NCI-H345 (cell line): ENCODE data around the gene EME2.

Experiments
- DNase-seq: peaks from one replicate; lab custom pipeline; 2025; lab: John Stamatoyannopoulos, UW

Gene EME2

GRCh38 chr16:1778200-1779179 is 5.9 kb downstream of the EME2 start:
- no peak for DNase-seq

- no peak for DNase-seq
Measured at GRCh38 chr16:1779234-1779701, 6.7 kb downstream of the EME2 start.

GRCh38 chr16:1779741-1780676 is 7.4 kb downstream of the EME2 start:
- no peak for DNase-seq

DNA sequence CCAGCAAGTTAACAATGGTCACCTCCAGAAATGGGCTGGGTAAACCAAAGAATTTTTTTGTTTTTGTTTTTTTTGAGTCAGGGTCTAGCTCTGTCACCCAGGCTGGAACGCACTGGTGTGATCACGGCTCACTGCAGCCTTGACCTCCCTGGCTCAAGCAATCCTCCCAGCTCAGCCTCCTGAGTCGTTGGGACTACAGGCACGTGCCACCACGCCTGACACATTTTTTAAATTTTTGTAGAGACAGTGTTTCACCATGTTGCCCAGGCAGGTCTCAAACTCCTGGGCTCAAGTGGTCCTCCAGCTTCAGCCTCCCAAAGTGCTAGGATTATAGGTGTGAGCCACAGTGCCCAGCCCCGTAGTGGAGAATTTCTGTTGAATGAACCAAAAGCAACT is 8.1 kb downstream of the EME2 start:
- no peak for DNase-seq

- DNase-seq: no peak
Measured at GRCh38 chr16:1781254-1781653, 8.6 kb downstream of the EME2 start.

DNA sequence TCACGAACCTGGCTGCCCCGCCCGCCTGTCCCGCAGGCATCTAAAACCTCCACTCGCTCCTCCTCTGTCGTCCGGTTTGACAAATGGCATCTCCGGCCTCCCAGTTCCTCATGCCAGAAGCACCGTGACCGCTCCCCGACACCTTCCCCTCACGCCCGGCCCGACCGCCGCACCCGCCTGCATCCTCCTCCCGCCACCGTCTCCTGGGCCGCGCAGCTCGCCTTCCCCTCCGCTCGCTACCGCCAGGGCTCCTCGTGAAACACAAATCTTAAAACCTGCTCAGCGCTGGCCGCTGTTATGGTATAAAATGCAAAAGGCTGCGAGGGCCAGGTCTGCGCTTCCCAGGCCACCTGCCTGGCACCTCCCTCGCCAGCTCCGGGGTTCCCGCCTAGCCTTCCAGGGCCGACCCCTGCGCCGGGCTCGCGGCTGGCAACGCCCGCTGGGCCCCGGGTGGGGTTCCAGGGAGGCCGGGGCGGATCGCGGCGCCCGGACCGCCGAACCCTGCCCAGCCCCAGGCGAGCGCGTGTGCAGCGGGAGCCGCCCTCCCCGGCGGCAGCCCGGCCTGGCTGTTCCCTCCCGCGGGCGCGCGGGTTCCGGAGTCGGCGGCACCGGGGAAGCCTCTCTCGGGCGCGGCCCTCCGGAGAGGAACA is 9.3 kb downstream of the EME2 start:
- DNase-seq: no peak

GRCh38 chr16:1782408-1783264 is 10.0 kb downstream of the EME2 start, which contains the start of the genes NUBP2 and SPSB3:
Gene NUBP2, plus strand, starts transcription at chr16:1782960. Its CDS starts 61 bp downstream, at chr16:1783021.
Gene SPSB3, minus strand, starts transcription at chr16:1782571. Its CDS starts 1,088 bp downstream, at chr16:1781483.
- peak; percentile 100 for DNase-seq

DNA sequence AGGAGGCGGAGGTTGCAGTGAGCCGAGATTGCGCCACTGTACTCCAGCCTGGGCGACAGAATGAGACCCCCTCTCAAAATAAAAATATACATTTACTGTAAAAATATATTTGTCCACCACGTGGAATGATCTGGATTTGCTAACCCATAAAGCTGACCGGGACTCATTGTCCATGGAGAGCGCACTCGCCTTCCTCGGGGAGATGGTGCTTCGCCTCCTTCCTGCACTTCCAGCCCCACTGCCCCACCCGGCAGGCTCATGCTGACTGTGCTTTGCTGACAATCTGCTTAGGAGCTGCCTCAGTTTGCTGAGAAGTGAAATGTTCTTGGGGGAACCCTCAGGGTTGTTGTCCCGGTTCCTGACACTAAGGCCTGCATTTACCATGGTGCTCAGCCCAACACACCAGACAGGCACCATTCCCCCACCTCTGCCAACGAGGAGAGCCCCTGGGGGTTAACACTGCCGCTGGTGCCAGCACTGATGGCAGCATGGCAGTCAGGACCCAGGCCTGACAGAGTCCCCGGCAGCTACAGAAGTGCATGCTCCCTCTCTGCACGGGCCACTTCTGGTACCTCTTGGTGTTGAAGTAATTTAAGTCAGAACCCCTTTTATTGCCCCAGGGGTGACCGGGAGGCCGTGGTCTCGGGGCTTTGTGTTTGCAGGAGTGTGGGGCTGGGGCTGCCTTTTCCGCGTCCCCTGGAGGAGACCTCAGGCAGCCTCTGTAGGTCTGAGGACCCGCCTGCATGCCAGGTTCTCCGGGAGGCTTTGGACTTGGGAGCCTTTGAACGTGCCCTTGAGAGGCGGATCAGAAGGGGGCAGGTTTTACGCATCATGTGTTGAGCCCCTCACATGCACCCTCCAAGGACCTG is 12.6 kb downstream of the EME2 start:
- DNase-seq: no peak

GRCh38 chr16:1785846-1786170 is 13.2 kb downstream of the EME2 start:
- DNase-seq: no peak

GRCh38 chr16:1786242-1787055 is 13.8 kb downstream of the EME2 start:
- no peak for DNase-seq

DNA sequence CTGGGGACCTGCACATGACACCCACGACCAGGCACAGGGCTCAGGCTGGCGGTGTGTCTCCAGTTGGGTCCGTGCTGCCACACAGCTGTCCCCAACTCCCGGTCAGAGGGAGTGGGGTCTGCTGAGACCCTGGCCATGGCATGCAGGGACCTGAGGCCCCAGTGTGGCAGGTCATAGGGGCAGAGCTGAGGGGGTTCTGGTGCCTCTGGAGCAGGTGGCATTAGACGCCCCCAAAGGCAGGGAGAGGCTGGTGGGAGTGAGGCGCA is 14.4 kb downstream of the EME2 start:
- DNase-seq: no peak

- no peak for DNase-seq
Measured at GRCh38 chr16:1787322-1788094, 14.9 kb downstream of the EME2 start.

- no peak for DNase-seq
Measured at GRCh38 chr16:1788095-1788707, 15.6 kb downstream of the EME2 start.

DNA sequence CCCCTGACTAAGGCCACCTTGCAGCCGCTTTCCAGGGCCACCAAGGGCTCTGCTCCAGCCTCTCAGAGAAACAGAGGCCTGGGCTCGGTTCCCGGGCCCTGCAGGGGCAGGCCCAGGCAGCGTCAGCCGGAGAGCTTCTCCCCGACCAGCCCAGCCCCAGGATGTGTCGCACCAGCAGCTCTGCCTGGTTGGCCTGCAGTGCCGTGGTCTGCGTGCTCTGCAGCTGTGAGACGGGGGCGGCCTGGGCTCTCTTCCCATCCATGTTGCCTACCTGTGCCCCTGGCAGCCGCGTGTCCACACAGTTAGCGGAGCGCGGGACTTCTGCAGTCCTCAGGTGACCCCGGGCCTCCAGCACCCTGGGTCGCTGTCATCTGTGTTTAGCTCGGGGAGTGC is 16.1 kb downstream of the EME2 start:
- DNase-seq: no peak

GRCh38 chr16:1789643-1790045 is 17.0 kb downstream of the EME2 start:
- no peak for DNase-seq

DNA sequence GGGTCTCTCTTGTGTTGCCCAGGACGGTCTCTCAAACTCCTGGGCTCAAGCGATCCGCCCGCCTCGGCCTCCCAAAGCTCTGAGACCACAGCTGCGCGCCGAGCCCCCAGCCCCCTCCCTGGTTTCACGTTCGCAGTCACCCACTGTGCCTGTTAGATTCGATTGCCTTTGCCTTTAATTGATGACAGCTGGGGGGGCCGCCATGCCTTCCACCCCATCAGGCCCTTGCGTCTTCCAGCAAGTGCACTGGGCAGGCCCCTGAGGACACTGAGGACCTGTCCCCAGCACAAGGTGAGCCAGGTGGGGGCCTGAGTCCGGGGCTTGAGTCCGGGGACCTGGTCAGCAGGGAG is 17.6 kb downstream of the EME2 start:
- no peak for DNase-seq

DNA sequence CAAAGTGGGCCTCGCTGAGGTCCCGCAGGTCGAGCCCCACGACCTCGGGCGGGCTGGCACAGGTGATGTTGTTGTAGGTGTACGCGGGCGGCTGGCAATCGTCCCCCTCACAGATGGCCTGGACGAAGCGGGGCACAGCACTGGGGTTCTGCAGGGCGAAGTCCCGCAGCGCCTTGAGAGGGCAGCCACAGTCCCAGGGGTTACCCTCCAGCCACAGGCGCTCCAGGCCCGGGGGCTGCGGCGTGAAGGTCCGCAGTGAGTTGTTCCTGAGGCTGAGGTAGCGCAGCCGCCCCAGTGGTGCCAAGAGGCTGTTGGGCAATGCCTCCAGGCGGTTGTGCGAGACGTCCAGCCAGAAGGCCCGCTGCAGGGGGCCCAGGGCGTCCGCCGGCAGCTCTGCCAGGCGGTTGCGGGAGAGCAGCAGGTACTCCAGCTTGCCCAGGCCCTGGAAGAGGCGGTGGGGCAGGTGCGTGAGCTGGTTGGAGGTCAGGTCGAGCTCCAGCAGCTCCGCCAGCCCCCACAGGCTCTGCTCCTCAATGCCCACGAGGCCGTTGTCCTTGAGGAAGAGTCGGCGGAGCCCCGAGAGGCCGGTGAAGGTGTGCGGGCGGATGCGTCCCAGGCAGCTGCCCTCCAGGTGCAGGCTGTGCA is 18.1 kb downstream of the EME2 start:
- no peak for DNase-seq
